Breast epithelium (tissue), 4 donors: Measurements from ENCODE around the gene FHOD3. TPM values are rescaled to one million over a fixed set of nuclear protein-coding genes. Genes with fewer than 3 reads are reported as not detected.

ENCODE experiments used
- DNase-seq, 2 donors: peaks; one replicate each; pipeline ENCODE4 v3.0.0-alpha.2; 2019; ENCODE audit warnings: low spot score in 2 of 2
- H3K27ac ChIP-seq, 2 donors: fragments of 200-600 bp; sonication (generic) in 1 of 2; one replicate each; pipeline ENCODE4 v1.5.1; 2016 to 2019; ENCODE audit warnings: mild to moderate bottlenecking in 1 of 2
- H3K27me3 ChIP-seq, 2 donors: fragments of 200-600 bp; sonication (generic) in 1 of 2; one replicate each; pipeline versions ENCODE4 v1.5.1 to v1.6.0; 2017 to 2019; ENCODE audit warnings: control low read depth in 1 of 2, mild to moderate bottlenecking in 1 of 2
- H3K36me3 ChIP-seq: fragments of 200-600 bp; one replicate; pipeline ENCODE4 v1.5.1; 2019
- H3K4me1 ChIP-seq, 2 donors: fragments of 200-600 bp; sonication (generic); one replicate each; pipeline ENCODE4 v1.5.1; 2016 to 2019; ENCODE audit warnings: control low read depth in 1 of 2
- H3K4me3 ChIP-seq, 3 donors: fragments of 200-600 bp; sonication (generic); 1 replicate in 2 of 3; 2 replicates in 1 of 3; pipeline ENCODE4 v1.5.1; 2016 to 2019; ENCODE audit warnings: mild to moderate bottlenecking in 3 of 3, moderate library complexity in 2 of 3
- H3K9me3 ChIP-seq, 2 donors: fragments of 200-600 bp; sonication (generic) in 1 of 2; one replicate each; pipeline ENCODE4 v1.5.1; 2016 to 2019; ENCODE audit warnings: control low read depth in 1 of 2
- POLR2A ChIP-seq: fragments of 450-650 bp; IDR thresholded peaks from one replicate; pipeline ENCODE4 v1.6.1; 2016; ENCODE audit warnings: antibody characterized with exemption, mild to moderate bottlenecking, moderate library complexity
- POLR2AphosphoS5 ChIP-seq, 3 donors: sonication (generic); formaldehyde crosslinking; IDR thresholded peaks; one replicate each; pipeline ENCODE4 v1.6.1; 2017; ENCODE audit warnings: antibody characterized with exemption in 3 of 3
- intact Hi-C: fragments of 100-400 bp; cut with DNase I; formaldehyde crosslinking; loops from one replicate; pipeline ENCODE4 v1.15.1; 2023; ENCODE audit warnings: low total_unique reads
- total RNA-seq, 3 donors: library from RNA; depleted of rRNA; stranded (reverse); fragments of >200 nt; gene quantifications; one replicate each; pipeline ENCODE4 v1.1.0, GENCODE V29; 2016
- TF ChIP-seq, protein P1 (sequence below), 3 donors: fragments of 450-650 bp; IDR thresholded peaks; one replicate each; pipeline ENCODE4 v1.5.1; 2016 to 2017; ENCODE audit warnings: antibody characterized with exemption in 3 of 3, mild to moderate bottlenecking in 3 of 3, moderate library complexity in 3 of 3

The FHOD3 gene
- total RNA-seq, 3 donors from 2014 or later = 1.9 to 13.1 (median 13.0) TPM

GRCh38 chr18:36368889-36369288 is 71.4 kb downstream of the FHOD3 start:
- Histone ChIP-seq H3K27ac (no peak overlapping the region), H3K9me3 (no peaks in the 10 kb centered on the region), H3K4me3 (no peak overlapping the region), H3K27me3 (no peaks in the 10 kb centered on the region), H3K36me3 (no peaks in the 10 kb centered on the region), H3K4me1 (peaks cover 0 to 1% of the 10 kb centered on the region in 2 donors)
- TF ChIP-seq POLR2A (no peak), POLR2AphosphoS5 (IDR thresholded peaks at IDR 0.05) (no peak)
- TF ChIP-seq, protein P1, sequence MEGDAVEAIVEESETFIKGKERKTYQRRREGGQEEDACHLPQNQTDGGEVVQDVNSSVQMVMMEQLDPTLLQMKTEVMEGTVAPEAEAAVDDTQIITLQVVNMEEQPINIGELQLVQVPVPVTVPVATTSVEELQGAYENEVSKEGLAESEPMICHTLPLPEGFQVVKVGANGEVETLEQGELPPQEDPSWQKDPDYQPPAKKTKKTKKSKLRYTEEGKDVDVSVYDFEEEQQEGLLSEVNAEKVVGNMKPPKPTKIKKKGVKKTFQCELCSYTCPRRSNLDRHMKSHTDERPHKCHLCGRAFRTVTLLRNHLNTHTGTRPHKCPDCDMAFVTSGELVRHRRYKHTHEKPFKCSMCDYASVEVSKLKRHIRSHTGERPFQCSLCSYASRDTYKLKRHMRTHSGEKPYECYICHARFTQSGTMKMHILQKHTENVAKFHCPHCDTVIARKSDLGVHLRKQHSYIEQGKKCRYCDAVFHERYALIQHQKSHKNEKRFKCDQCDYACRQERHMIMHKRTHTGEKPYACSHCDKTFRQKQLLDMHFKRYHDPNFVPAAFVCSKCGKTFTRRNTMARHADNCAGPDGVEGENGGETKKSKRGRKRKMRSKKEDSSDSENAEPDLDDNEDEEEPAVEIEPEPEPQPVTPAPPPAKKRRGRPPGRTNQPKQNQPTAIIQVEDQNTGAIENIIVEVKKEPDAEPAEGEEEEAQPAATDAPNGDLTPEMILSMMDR (IDR thresholded peaks at IDR 0.05) = no peak
- no peak for DNase-seq
- intact Hi-C loops = no loop called here

DNA sequence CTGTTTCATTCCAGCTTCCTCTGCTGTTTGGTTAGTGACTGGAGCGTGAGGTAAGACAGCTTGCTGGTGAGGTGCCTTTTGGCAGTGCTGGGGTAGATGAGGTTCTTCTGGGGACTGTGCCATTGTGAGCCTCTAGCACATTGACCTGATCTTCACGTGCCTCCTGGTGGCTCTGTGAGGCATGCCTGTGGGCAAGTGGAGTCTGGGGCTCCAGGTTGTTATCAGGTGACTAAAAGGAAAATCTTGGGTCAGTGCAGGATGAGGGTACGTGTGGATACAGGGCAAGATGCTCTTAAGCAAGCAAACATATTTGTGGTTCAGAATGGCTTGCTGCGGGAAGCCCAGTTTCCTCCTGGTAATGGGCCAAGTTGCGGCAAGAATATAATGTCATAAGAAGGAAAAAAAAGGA is 75.4 kb downstream of the FHOD3 start:
- Histone ChIP-seq H3K4me1 (peaks cover 0 to 5% of the 10 kb centered on the region in 2 donors), H3K4me3 (no peak overlapping the region), H3K27ac (no peak overlapping the region), H3K36me3 (no peaks in the 10 kb centered on the region), H3K9me3 (no peaks in the 10 kb centered on the region), H3K27me3 (no peaks in the 10 kb centered on the region)
- DNase-seq = peak in 1 of 2 donors; percentile 46
- TF ChIP-seq POLR2A (no peak), POLR2AphosphoS5 (IDR thresholded peaks at IDR 0.05) (no peak)
- TF ChIP-seq, protein P1 (IDR thresholded peaks at IDR 0.05) = no peak
- intact Hi-C loops = loop anchor here (5.0 kb wide), 1 partner anchor 1856 kb away; no protein-coding TSS in a partner anchor

GRCh38 chr18:36374262-36374661 is 76.7 kb downstream of the FHOD3 start:
- Histone ChIP-seq H3K9me3 (no peaks in the 10 kb centered on the region), H3K4me1 (peaks cover 0 to 5% of the 10 kb centered on the region in 2 donors), H3K27ac (no peak overlapping the region), H3K27me3 (no peaks in the 10 kb centered on the region), H3K36me3 (no peaks in the 10 kb centered on the region), H3K4me3 (no peak overlapping the region)
- intact Hi-C loops = loop anchor here (5.0 kb wide), 1 partner anchor 1857 kb away; no protein-coding TSS in a partner anchor
- no peak for DNase-seq
- TF ChIP-seq, protein P1 (IDR thresholded peaks at IDR 0.05) = no peak
- TF ChIP-seq POLR2A (no peak), POLR2AphosphoS5 (IDR thresholded peaks at IDR 0.05) (no peak)

DNA sequence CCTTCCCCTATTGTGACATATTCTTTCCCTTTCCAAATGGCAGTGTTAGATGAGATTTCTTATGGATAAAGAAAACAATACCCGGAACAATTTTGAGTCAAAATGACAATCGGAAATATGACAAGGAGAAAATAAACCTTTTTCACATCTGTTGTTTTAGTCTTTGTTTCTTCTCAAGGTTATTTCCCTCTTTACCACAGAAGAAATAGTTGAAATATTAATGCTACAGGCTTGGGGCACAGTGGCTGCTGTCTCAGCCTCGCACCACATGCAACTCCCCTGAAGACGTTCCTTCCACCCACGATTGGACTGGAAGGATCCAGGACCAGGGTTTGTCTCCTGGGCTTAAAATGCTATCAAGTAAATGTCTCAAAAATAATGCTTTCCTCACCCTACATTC is 77.6 kb downstream of the FHOD3 start:
- no peaks in the 10 kb centered on the region for H3K27me3 ChIP-seq
- no peak overlapping the region for H3K4me3 ChIP-seq
- intact Hi-C loops = no loop called here
- no peak for DNase-seq
- H3K36me3 ChIP-seq = no peaks in the 10 kb centered on the region
- no peak overlapping the region for H3K27ac ChIP-seq
- peaks cover 0 to 5% of the 10 kb centered on the region in 2 donors for H3K4me1 ChIP-seq
- no peaks in the 10 kb centered on the region for H3K9me3 ChIP-seq
- TF ChIP-seq, protein P1 (IDR thresholded peaks at IDR 0.05) = no peak
- TF ChIP-seq POLR2A (no peak), POLR2AphosphoS5 (IDR thresholded peaks at IDR 0.05) (no peak)

DNA sequence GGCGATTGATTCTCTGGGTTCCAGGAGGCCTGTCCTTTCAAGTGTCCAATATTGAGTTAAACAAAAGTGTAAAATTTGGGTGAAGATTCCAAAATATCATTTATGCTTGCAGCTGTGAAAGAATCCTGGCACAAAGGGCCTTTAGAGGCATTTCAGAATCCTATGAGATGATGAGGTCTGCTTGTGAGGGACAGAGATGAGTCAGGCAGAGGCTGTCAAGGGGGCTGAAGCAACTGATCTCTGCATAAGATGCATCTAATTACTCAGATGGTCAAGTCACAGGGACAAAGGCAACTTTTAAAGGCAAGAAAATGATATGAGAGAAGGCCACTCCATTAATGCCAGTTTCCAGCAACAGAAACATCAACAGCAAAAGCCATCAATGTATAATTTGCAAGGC is 78.8 kb downstream of the FHOD3 start:
- Histone ChIP-seq H3K9me3 (no peaks in the 10 kb centered on the region), H3K27me3 (no peaks in the 10 kb centered on the region), H3K4me1 (peaks cover 0 to 5% of the 10 kb centered on the region in 2 donors), H3K4me3 (no peak overlapping the region), H3K27ac (no peak overlapping the region), H3K36me3 (no peaks in the 10 kb centered on the region)
- DNase-seq = no peak
- no peak for TF ChIP-seq POLR2AphosphoS5 (IDR thresholded peaks at IDR 0.05)
- TF ChIP-seq, protein P1 (IDR thresholded peaks at IDR 0.05) = no peak
- intact Hi-C loops = no loop called here
